ENCODE data around the gene PTPRM. TPM values are rescaled to one million over a fixed set of nuclear protein-coding genes. Genes with fewer than 3 reads are reported as not detected.

PTPRM gene
- total RNA-seq, 1 donor from 2014 or later = 42.1 TPM

DNA sequence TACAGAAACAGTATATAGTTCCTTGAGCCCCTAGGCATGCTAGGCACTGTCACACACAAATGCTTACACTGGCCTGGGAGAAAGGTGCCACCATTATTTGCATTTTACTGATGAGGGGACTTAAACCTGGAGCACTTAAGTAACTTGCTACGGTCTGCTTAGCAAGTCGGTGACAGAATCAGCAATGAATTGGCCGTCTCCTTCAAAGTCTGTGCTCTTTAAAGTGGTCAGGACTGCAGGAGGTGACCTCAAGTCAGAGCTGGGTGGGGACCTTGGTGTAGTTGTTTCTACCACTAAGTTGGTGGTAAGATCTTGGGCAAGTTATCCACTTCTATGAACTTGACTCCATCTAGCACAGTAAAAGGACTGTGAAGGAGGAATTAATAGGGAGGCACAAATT is 34.8 kb downstream of the PTPRM start:
- FAIRE-seq = no peak
- TF ChIP-seq, protein P1, sequence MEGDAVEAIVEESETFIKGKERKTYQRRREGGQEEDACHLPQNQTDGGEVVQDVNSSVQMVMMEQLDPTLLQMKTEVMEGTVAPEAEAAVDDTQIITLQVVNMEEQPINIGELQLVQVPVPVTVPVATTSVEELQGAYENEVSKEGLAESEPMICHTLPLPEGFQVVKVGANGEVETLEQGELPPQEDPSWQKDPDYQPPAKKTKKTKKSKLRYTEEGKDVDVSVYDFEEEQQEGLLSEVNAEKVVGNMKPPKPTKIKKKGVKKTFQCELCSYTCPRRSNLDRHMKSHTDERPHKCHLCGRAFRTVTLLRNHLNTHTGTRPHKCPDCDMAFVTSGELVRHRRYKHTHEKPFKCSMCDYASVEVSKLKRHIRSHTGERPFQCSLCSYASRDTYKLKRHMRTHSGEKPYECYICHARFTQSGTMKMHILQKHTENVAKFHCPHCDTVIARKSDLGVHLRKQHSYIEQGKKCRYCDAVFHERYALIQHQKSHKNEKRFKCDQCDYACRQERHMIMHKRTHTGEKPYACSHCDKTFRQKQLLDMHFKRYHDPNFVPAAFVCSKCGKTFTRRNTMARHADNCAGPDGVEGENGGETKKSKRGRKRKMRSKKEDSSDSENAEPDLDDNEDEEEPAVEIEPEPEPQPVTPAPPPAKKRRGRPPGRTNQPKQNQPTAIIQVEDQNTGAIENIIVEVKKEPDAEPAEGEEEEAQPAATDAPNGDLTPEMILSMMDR (IDR thresholded peaks at IDR 0.05; ENCODE audit: insufficient read depth, low read length, severe bottlenecking) = no peak
- no peaks in the 10 kb centered on the region for H3K27me3 ChIP-seq (ENCODE audit: control insufficient read depth, insufficient read depth, low read length)
- no peak overlapping the region for H3K4me3 ChIP-seq (ENCODE audit: low read depth, low read length)
- no peak for DNase-seq (ENCODE audit: low read depth)
- no peaks in the 10 kb centered on the region for H3K36me3 ChIP-seq (ENCODE audit: control insufficient read depth, insufficient read depth, low read length)

DNA sequence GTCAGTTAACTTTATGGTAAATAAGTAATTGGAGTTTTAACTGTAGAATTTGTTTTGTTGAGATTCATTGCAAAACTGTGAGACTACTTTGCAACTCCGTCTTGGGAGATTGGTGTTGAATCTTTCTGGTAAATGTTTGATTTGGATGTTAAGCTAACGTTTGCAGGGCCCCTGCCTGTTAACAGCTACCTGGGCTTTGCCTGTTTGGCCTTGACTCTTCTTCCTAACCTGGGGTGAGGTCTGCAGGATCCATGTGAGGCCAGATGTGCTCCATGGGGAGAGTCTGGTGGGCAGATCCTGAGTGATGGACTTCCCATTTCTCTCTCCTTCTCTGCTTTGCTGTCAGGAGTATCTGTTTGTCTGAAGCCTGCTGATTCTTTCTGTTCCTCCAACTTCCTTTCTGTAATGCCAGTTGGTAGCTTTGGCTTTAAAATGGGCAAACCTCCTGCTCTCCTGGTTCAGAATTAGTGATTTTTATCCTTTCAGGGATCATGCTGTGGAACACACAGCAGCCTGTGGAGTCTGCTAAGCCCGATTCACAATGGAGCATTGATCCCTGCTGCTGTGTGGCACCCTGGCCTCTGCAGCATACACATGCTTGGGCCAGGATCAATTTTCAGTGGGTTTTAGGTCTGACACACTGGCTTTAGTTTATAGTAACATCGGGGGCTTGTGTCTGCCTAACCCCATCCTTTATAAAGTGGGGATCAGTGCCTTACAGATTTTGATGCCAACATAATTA is 36.3 kb downstream of the PTPRM start:
- Histone ChIP-seq H3K36me3 (ENCODE audit: control insufficient read depth, insufficient read depth, low read length) (no peaks in the 10 kb centered on the region), H3K4me3 (ENCODE audit: low read depth, low read length) (no peak overlapping the region), H3K27me3 (ENCODE audit: control insufficient read depth, insufficient read depth, low read length) (no peaks in the 10 kb centered on the region)
- FAIRE-seq (no peak), DNase-seq (ENCODE audit: low read depth) (no peak)
- TF ChIP-seq, protein P1 (IDR thresholded peaks at IDR 0.05; ENCODE audit: insufficient read depth, low read length, severe bottlenecking) = no peak

DNA sequence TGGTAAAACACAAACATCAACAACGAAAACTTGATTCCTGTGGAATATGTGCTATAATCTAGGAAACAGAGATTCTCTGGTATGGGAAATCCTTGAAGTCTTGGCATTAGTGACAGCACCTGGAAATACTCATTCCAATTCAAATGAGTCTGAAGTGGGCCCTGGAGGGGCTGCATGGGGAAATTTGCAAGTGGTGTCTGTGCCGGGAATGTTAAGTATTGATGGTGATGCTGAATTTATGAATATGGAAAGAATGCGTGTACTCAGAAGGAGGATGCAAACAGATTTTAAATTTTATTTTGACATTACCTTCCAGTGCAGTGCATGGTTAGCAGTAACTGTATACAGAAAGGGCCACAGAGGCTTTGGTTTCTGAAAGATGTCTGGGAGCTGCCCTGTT is 37.2 kb downstream of the PTPRM start:
- TF ChIP-seq, protein P1 (IDR thresholded peaks at IDR 0.05; ENCODE audit: insufficient read depth, low read length, severe bottlenecking) = no peak
- H3K36me3 ChIP-seq (ENCODE audit: control insufficient read depth, insufficient read depth, low read length) = no peaks in the 10 kb centered on the region
- DNase-seq (ENCODE audit: low read depth) (no peak), FAIRE-seq (no peak)
- no peaks in the 10 kb centered on the region for H3K27me3 ChIP-seq (ENCODE audit: control insufficient read depth, insufficient read depth, low read length)
- H3K4me3 ChIP-seq (ENCODE audit: low read depth, low read length) = no peak overlapping the region

DNA sequence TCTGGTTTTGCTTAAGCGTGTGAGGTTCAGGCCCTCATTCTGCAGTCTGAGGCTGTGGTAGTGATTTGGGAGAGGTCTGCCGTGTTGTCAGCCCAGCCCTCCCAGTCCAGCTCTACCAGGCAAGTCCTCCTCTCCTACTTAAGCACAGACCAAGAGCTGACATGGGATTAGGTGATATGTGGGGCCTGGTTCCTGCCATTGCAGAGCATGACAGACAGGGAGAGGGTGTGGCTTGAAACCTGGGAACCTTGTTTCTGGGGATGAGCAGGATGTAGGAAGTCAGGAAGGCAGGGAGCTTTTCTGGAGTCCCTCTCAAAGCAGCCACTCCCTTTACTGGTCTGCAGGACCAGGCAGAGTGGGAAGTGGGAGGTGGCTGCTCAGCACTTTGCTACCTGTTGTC is 38.6 kb downstream of the PTPRM start:
- DNase-seq (ENCODE audit: low read depth) (no peak), FAIRE-seq (no peak)
- Histone ChIP-seq H3K4me3 (ENCODE audit: low read depth, low read length) (no peak overlapping the region), H3K36me3 (ENCODE audit: control insufficient read depth, insufficient read depth, low read length) (no peaks in the 10 kb centered on the region), H3K27me3 (ENCODE audit: control insufficient read depth, insufficient read depth, low read length) (no peaks in the 10 kb centered on the region)
- TF ChIP-seq, protein P1 (IDR thresholded peaks at IDR 0.05; ENCODE audit: insufficient read depth, low read length, severe bottlenecking) = no peak

DNA sequence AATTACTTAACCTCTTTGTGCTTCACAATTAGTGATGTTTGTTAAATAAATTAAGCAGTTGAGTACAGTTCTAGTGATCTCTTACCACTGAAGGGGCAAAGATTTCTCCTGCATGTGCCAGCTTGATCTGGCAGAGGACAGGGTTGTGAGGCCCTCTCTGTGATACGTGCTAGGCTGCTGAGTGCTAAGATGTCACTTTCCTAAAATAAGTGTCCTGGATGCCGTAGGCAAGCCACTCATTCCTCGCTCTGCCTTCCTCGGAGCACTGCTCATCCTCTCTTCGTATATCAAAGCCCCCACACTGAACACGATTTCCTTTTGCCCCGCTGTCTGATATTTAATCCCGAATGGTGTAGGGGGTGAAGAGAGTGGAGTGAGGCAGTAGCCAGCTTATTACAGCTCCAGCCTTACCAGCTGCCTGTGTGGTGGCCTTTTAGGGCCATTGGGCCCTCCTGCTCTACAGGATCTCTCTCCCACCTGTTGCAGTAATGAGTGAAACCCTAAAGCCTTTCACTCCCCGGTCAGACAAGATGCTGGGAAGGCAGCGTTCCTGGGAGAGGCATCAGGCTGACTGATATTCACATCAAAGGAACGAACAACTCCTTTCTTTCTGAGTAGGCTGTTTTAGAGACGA is 40.5 kb downstream of the PTPRM start:
- H3K4me3 ChIP-seq (ENCODE audit: low read depth, low read length) = no peak overlapping the region
- H3K27me3 ChIP-seq (ENCODE audit: control insufficient read depth, insufficient read depth, low read length) = no peaks in the 10 kb centered on the region
- TF ChIP-seq, protein P1 (IDR thresholded peaks at IDR 0.05; ENCODE audit: insufficient read depth, low read length, severe bottlenecking) = no peak
- FAIRE-seq (no peak), DNase-seq (ENCODE audit: low read depth) (no peak)
- no peaks in the 10 kb centered on the region for H3K36me3 ChIP-seq (ENCODE audit: control insufficient read depth, insufficient read depth, low read length)

Measured in bronchial epithelial cell (primary cell).